Esophagus muscularis mucosa (tissue), 4 donors: Measurements from ENCODE around the gene ADK. TPM values are rescaled to one million over a fixed set of nuclear protein-coding genes. Genes with fewer than 3 reads are reported as not detected.

Source experiments
- DNase-seq: peaks from one replicate; pipeline ENCODE4 v3.0.0-alpha.2; 2017; ENCODE audit errors: extremely low spot score
- H3K27ac ChIP-seq, 4 donors: fragments of 200-600 bp; sonication (generic); replicated peaks in 1 of 4; 1 replicate in 3 of 4; 2 replicates in 1 of 4; pipeline ENCODE4 v1.5.1; 2016 to 2019; ENCODE audit warnings: mild to moderate bottlenecking in 1 of 4
- H3K27me3 ChIP-seq, 4 donors: fragments of 200-600 bp; sonication (generic); one replicate each; pipeline versions ENCODE4 v1.5.1 to v1.6.0; 2016 to 2019
- H3K36me3 ChIP-seq, 4 donors: fragments of 200-600 bp; sonication (generic); one replicate each; pipeline ENCODE4 v1.5.1; 2016 to 2019
- H3K4me1 ChIP-seq, 4 donors: fragments of 200-600 bp; sonication (generic); one replicate each; pipeline ENCODE4 v1.5.1; 2016 to 2019
- H3K4me3 ChIP-seq, 4 donors: fragments of 200-600 bp; sonication (generic); 1 replicate in 2 of 4; 2 replicates in 2 of 4; pipeline ENCODE4 v1.5.1; 2016 to 2019; ENCODE audit warnings: mild to moderate bottlenecking in 4 of 4, moderate library complexity in 1 of 4
- H3K9me3 ChIP-seq, 4 donors: fragments of 200-600 bp; sonication (generic); 1 replicate in 3 of 4; 2 replicates in 1 of 4; pipeline ENCODE4 v1.5.1; 2016 to 2019
- CTCF ChIP-seq, 3 experiments: fragments of 200-600 bp in 2 of 3; fragments of 450-650 bp in 1 of 3; sonication (generic) in 2 of 3; IDR thresholded peaks; one replicate each; pipeline ENCODE4 v1.5.1; 2017 to 2019; ENCODE audit warnings: antibody characterized with exemption in 3 of 3, mild to moderate bottlenecking in 2 of 3, moderate library complexity in 1 of 3
- EP300 ChIP-seq: sonication (generic); formaldehyde crosslinking; IDR thresholded peaks from one replicate; pipeline ENCODE4 v1.6.1; 2017; ENCODE audit warnings: antibody characterized with exemption
- POLR2A ChIP-seq: fragments of 450-650 bp; IDR thresholded peaks from one replicate; pipeline ENCODE4 v1.6.1; 2017; ENCODE audit warnings: antibody characterized with exemption, moderate library complexity, mild to moderate bottlenecking, low read depth
- POLR2AphosphoS5 ChIP-seq, 2 donors: sonication (generic); formaldehyde crosslinking; IDR thresholded peaks; one replicate each; pipeline ENCODE4 v1.6.1; 2017; ENCODE audit warnings: antibody characterized with exemption in 2 of 2
- WGBS: methylation state at CpG from one replicate; pipeline ENCODE4 v1.1.5; 2018; 5-methylcytosine and 5-hydroxymethylcytosine counted together
- intact Hi-C: fragments of 100-400 bp; cut with DNase I; formaldehyde crosslinking; loops from one replicate; pipeline ENCODE4 v1.15.1; 2023
- total RNA-seq, 4 donors: library from RNA; depleted of rRNA; stranded (reverse); fragments of >200 nt; gene quantifications; one replicate each; pipeline versions ENCODE4 v1.1.0 to v1.2.1, GENCODE V29; 2016

The ADK gene
- total RNA-seq, 4 donors from 2014 or later, result 20.2 to 23.3 (median 21.2) TPM

- Histone ChIP-seq H3K27me3 (no peaks in the 10 kb centered on the region), H3K9me3 (no peaks in the 10 kb centered on the region), H3K27ac (no peak overlapping the region), H3K4me3 (no peak overlapping the region), H3K36me3 (no peaks in the 10 kb centered on the region), H3K4me1 (no peaks in the 10 kb centered on the region)
- intact Hi-C loops, result no loop called here
- TF ChIP-seq EP300 (no peak), POLR2A (no peak), CTCF (IDR thresholded peaks at IDR 0.05) (no peak), POLR2AphosphoS5 (IDR thresholded peaks at IDR 0.05) (no peak)
- no peak for DNase-seq
These were observed 461.2 kb downstream of the ADK start for GRCh38 chr10:74612195-74612594.

- no peaks in the 10 kb centered on the region for H3K4me1 ChIP-seq
- no peak overlapping the region for H3K4me3 ChIP-seq
- H3K27me3 ChIP-seq, result no peaks in the 10 kb centered on the region
- H3K36me3 ChIP-seq, result no peaks in the 10 kb centered on the region
- no peak overlapping the region for H3K27ac ChIP-seq
- H3K9me3 ChIP-seq, result no peaks in the 10 kb centered on the region
- intact Hi-C loops, result no loop called here
- no peak for DNase-seq
- TF ChIP-seq CTCF (IDR thresholded peaks at IDR 0.05), result no peak
- TF ChIP-seq EP300, result no peak
- no peak for TF ChIP-seq POLR2A
- no peak for TF ChIP-seq POLR2AphosphoS5 (IDR thresholded peaks at IDR 0.05)
These were observed 469.6 kb downstream of the ADK start for GRCh38 chr10:74620626-74621025.

- H3K27ac ChIP-seq, result no peak overlapping the region
- WGBS, result 85% methylated on average over 2 of the region's 2 CpGs
- no peaks in the 10 kb centered on the region for H3K27me3 ChIP-seq
- no peaks in the 10 kb centered on the region for H3K4me1 ChIP-seq
- no peaks in the 10 kb centered on the region for H3K9me3 ChIP-seq
- no peak for DNase-seq
- H3K36me3 ChIP-seq, result no peaks in the 10 kb centered on the region
- TF ChIP-seq EP300 (no peak), CTCF (IDR thresholded peaks at IDR 0.05) (no peak), POLR2A (no peak), POLR2AphosphoS5 (IDR thresholded peaks at IDR 0.05) (no peak)
- no peak overlapping the region for H3K4me3 ChIP-seq
- intact Hi-C loops, result no loop called here
These were observed 472.8 kb downstream of the ADK start for GRCh38 chr10:74623786-74624185.

- H3K9me3 ChIP-seq, result no peaks in the 10 kb centered on the region
- no peaks in the 10 kb centered on the region for H3K4me1 ChIP-seq
- 83% methylated on average over 1 of the region's 1 CpG for WGBS
- H3K27ac ChIP-seq, result no peak overlapping the region
- intact Hi-C loops, result no loop called here
- no peaks in the 10 kb centered on the region for H3K27me3 ChIP-seq
- no peaks in the 10 kb centered on the region for H3K36me3 ChIP-seq
- H3K4me3 ChIP-seq, result no peak overlapping the region
- no peak for DNase-seq
- TF ChIP-seq EP300, result no peak
- TF ChIP-seq POLR2A, result no peak
- TF ChIP-seq CTCF (IDR thresholded peaks at IDR 0.05), result no peak
- no peak for TF ChIP-seq POLR2AphosphoS5 (IDR thresholded peaks at IDR 0.05)
These were observed 473.5 kb downstream of the ADK start for GRCh38 chr10:74624501-74624900.

GRCh38 chr10:74628136-74628535, 477.1 kb downstream of the ADK start:
- no peaks in the 10 kb centered on the region for H3K27me3 ChIP-seq
- H3K27ac ChIP-seq, result no peak overlapping the region
- H3K36me3 ChIP-seq, result no peaks in the 10 kb centered on the region
- TF ChIP-seq POLR2AphosphoS5 (IDR thresholded peaks at IDR 0.05), result no peak
- no peak for TF ChIP-seq CTCF (IDR thresholded peaks at IDR 0.05)
- TF ChIP-seq POLR2A, result no peak
- no peak for TF ChIP-seq EP300
- intact Hi-C loops, result no loop called here
- DNase-seq, result no peak
- WGBS, result 67% methylated on average over 2 of the region's 2 CpGs
- H3K4me3 ChIP-seq, result no peak overlapping the region
- H3K4me1 ChIP-seq, result no peaks in the 10 kb centered on the region
- H3K9me3 ChIP-seq, result no peaks in the 10 kb centered on the region
